Measurements from ENCODE around the gene TSPAN4. TPM values are rescaled to one million over a fixed set of nuclear protein-coding genes. Genes with fewer than 3 reads are reported as not detected.

The TSPAN4 gene
- total RNA-seq, 4 donors from 2014 or later: 14.4 to 34.8 (median 21.5) TPM

GRCh38 chr11:883527-883926 lies 40.9 kb downstream of the TSPAN4 start:
- intact Hi-C loops (cut with DNase I; ENCODE audit: low total_unique reads) (no loop called here), in situ Hi-C loops (cut with MboI; ENCODE audit: low sequenced_read_pairs in 4 of 4) (no loop called here)
- no peak for ATAC-seq
- no peak for TF ChIP-seq CTCF (IDR thresholded peaks at IDR 0.05 in 4 of 5, conservative IDR thresholded peaks at IDR 0.05 in 1 of 5)
- TF ChIP-seq POLR2A (IDR thresholded peaks at IDR 0.05): no peak
- no peaks in the 10 kb centered on the region for H3K9me3 ChIP-seq
- H3K27me3 ChIP-seq: no peaks in the 10 kb centered on the region
- H3K4me1 ChIP-seq: peaks cover 0 to 3% of the 10 kb centered on the region in 2 donors
- H3K27ac ChIP-seq: no peak overlapping the region
- H3K36me3 ChIP-seq: peaks cover 0 to 12% of the 10 kb centered on the region in 2 donors
- H3K4me3 ChIP-seq: no peak overlapping the region
- no peak for DNase-seq

GRCh38 chr11:884578-885070 lies 42.0 kb downstream of the TSPAN4 start:
- H3K36me3 ChIP-seq: peaks cover 0 to 12% of the 10 kb centered on the region in 2 donors
- DNase-seq: no peak
- intact Hi-C loops (cut with DNase I; ENCODE audit: low total_unique reads): no loop called here

GRCh38 chr11:886568-886967 lies 43.9 kb downstream of the TSPAN4 start:
- H3K27ac ChIP-seq: no peak overlapping the region
- DNase-seq: no peak
- H3K27me3 ChIP-seq: no peaks in the 10 kb centered on the region
- peaks cover 0 to 7% of the 10 kb centered on the region in 2 donors for H3K36me3 ChIP-seq
- no peak for TF ChIP-seq CTCF (IDR thresholded peaks at IDR 0.05 in 4 of 5, conservative IDR thresholded peaks at IDR 0.05 in 1 of 5)
- TF ChIP-seq POLR2A (IDR thresholded peaks at IDR 0.05): no peak
- no peak overlapping the region for H3K4me3 ChIP-seq
- no peak for ATAC-seq
- H3K9me3 ChIP-seq: no peaks in the 10 kb centered on the region
- H3K4me1 ChIP-seq: peaks cover 0 to 5% of the 10 kb centered on the region in 2 donors
- intact Hi-C loops (cut with DNase I; ENCODE audit: low total_unique reads) (no loop called here), in situ Hi-C loops (cut with MboI; ENCODE audit: low sequenced_read_pairs in 4 of 4) (no loop called here)

More at GRCh38 chr11:884578-885070, 42.0 kb downstream of the TSPAN4 start:
- Histone ChIP-seq H3K4me1 (peaks cover 0 to 3% of the 10 kb centered on the region in 2 donors), H3K9me3 (no peaks in the 10 kb centered on the region), H3K4me3 (no peak overlapping the region), H3K27ac (no peak overlapping the region), H3K27me3 (no peaks in the 10 kb centered on the region)
- in situ Hi-C loops (cut with MboI; ENCODE audit: low sequenced_read_pairs in 4 of 4): no loop called here
- TF ChIP-seq CTCF (IDR thresholded peaks at IDR 0.05 in 4 of 5, conservative IDR thresholded peaks at IDR 0.05 in 1 of 5) (no peak), POLR2A (IDR thresholded peaks at IDR 0.05) (no peak)
- ATAC-seq: no peak

GRCh38 chr11:887589-887988 lies 44.9 kb downstream of the TSPAN4 start:
- intact Hi-C loops (cut with DNase I; ENCODE audit: low total_unique reads): no loop called here
- Histone ChIP-seq H3K9me3 (no peaks in the 10 kb centered on the region), H3K27me3 (no peaks in the 10 kb centered on the region), H3K4me1 (peaks cover 0 to 5% of the 10 kb centered on the region in 2 donors), H3K36me3 (peaks cover 0 to 7% of the 10 kb centered on the region in 2 donors), H3K4me3 (no peak overlapping the region), H3K27ac (no peak overlapping the region)
- TF ChIP-seq CTCF (IDR thresholded peaks at IDR 0.05 in 4 of 5, conservative IDR thresholded peaks at IDR 0.05 in 1 of 5) (no peak), POLR2A (IDR thresholded peaks at IDR 0.05) (no peak)
- in situ Hi-C loops (cut with MboI; ENCODE audit: low sequenced_read_pairs in 4 of 4): no loop called here
- ATAC-seq (peak in 1 of 2 donors; percentile 19), DNase-seq (no peak)

Data from gastrocnemius medialis (tissue), 4 donors.